ENCODE results near the gene GRHL1. TPM values are rescaled to one million over a fixed set of nuclear protein-coding genes. Genes with fewer than 3 reads are reported as not detected.

GRHL1 gene
- total RNA-seq, 1 donor from 2014 or later, result 37.4 TPM

- Mint-ChIP-seq H3K4me1 (ENCODE audit: unreplicated experiment) (peaks cover 33% of the 10 kb centered on the region), H3K36me3 (peaks cover 8% of the 10 kb centered on the region), H3K27me3 (peaks cover 15% of the 10 kb centered on the region), H3K9me3 (no peaks in the 10 kb centered on the region), H3K4me3 (peak overlapping the region; percentile 60), H3K27ac (peak overlapping the region; percentile 56)
- DNase-seq (ENCODE audit: extremely low spot score, unreplicated experiment), result peak; percentile 97
- TF ChIP-seq CTCF (conservative IDR thresholded peaks at IDR 0.05), result no peak
Measured at GRCh38 chr2:10043906-10044601, 92.6 kb downstream of the GRHL1 start.

GRCh38 chr2:10045561-10046355 is 94.3 kb downstream of the GRHL1 start:
- H3K4me3 Mint-ChIP-seq, result peak overlapping the region; percentile 68
- H3K36me3 Mint-ChIP-seq, result peaks cover 9% of the 10 kb centered on the region
- H3K27ac Mint-ChIP-seq, result peak overlapping the region; percentile 81
- no peak for DNase-seq (ENCODE audit: extremely low spot score, unreplicated experiment)
- peaks cover 28% of the 10 kb centered on the region for H3K4me1 Mint-ChIP-seq (ENCODE audit: unreplicated experiment)
- no peak for TF ChIP-seq CTCF (conservative IDR thresholded peaks at IDR 0.05)
- H3K9me3 Mint-ChIP-seq, result no peaks in the 10 kb centered on the region
- peaks cover 7% of the 10 kb centered on the region for H3K27me3 Mint-ChIP-seq

GRCh38 chr2:10046931-10047330 is 95.4 kb downstream of the GRHL1 start:
- Mint-ChIP-seq H3K9me3 (no peaks in the 10 kb centered on the region), H3K4me1 (ENCODE audit: unreplicated experiment) (peaks cover 26% of the 10 kb centered on the region), H3K27me3 (peaks cover 3% of the 10 kb centered on the region), H3K4me3 (no peak overlapping the region), H3K27ac (peak overlapping the region; percentile 81), H3K36me3 (peaks cover 9% of the 10 kb centered on the region)
- no peak for TF ChIP-seq CTCF (conservative IDR thresholded peaks at IDR 0.05)
- no peak for DNase-seq (ENCODE audit: extremely low spot score, unreplicated experiment)

- H3K4me1 Mint-ChIP-seq (ENCODE audit: unreplicated experiment), result peaks cover 19% of the 10 kb centered on the region
- TF ChIP-seq CTCF (conservative IDR thresholded peaks at IDR 0.05), result no peak
- H3K9me3 Mint-ChIP-seq, result no peaks in the 10 kb centered on the region
- peaks cover under 1% of the 10 kb centered on the region for H3K27me3 Mint-ChIP-seq
- peak overlapping the region; percentile 59 for H3K27ac Mint-ChIP-seq
- H3K36me3 Mint-ChIP-seq, result peaks cover 13% of the 10 kb centered on the region
- DNase-seq (ENCODE audit: extremely low spot score, unreplicated experiment), result no peak
- no peak overlapping the region for H3K4me3 Mint-ChIP-seq
Measured at GRCh38 chr2:10047616-10048500, 96.4 kb downstream of the GRHL1 start.

- peak; percentile 86 for TF ChIP-seq CTCF (conservative IDR thresholded peaks at IDR 0.05)
- peaks cover 19% of the 10 kb centered on the region for H3K4me1 Mint-ChIP-seq (ENCODE audit: unreplicated experiment)
- no peaks in the 10 kb centered on the region for H3K9me3 Mint-ChIP-seq
- H3K27me3 Mint-ChIP-seq, result no peaks in the 10 kb centered on the region
- no peak for DNase-seq (ENCODE audit: extremely low spot score, unreplicated experiment)
- H3K27ac Mint-ChIP-seq, result peak overlapping the region; percentile 59
- no peak overlapping the region for H3K4me3 Mint-ChIP-seq
- peaks cover 20% of the 10 kb centered on the region for H3K36me3 Mint-ChIP-seq
Measured at GRCh38 chr2:10048501-10049171, 97.1 kb downstream of the GRHL1 start.

Data from type B pancreatic cell (in vitro differentiated cells).